DMS79 treated with DMSO at 0.1 percent for 48 hours (cell line): ENCODE results near the gene BCHE.

Source experiments
- DNase-seq: peaks from one replicate; lab custom pipeline; 2025; lab: John Stamatoyannopoulos, UW

BCHE gene

GRCh38 chr3:165837058-165837525 lies at the start of gene BCHE:
TSS of gene BCHE (minus strand) at chr3:165837423. CDS start at chr3:165831033, 6,390 bp downstream.
- DNase-seq, result no peak

DNA sequence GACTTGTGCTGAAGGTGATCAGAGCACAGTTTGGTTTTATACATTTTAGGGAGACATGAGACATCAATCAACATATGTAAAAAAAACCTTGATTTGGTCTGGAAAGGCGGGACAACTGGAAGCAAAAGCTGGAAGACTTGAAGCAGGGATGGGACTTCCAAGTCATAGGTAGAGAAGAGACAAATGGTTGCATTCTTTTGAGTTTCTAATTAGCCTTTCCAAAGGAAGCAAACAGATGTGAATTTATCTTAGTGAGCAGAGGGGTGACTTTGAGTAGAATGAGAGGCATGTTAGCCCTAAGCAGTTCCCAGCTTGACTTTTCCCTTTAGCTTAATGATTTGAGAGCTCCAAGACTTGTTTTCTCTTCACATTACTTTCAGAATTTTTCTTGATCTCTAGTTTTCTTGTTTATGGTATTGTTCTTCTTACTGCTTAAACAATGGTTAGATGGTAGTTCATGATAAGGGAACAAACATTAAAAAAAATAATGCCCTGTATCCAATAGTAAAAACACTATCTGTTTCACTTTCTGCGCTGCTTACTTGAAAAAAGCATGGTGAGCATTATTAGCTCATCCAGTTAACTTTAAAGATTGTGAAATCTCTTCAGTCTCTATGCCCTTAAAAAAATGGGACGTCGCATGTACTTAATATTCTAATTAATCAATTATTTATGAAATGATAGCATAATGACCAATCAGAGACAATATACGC lies 48.5 kb upstream of the BCHE start:
- DNase-seq, result no peak

DNA sequence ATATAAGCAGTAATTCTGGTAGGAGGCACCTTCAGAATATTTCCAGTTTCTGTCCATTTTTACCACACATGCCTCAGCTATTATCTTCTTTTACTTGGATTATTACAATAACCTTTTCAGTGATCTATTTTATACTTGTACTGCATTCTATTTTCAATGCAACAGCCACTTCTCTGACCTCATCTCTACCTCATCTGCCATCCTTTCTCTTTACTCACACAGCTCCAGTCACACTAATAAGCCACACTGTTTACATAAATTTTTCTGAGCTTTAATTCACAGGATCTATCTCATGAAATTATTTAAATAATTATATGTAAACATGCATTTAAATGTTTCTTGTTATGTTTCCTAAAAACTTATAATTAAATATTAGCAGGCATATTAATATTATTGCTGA lies 47.3 kb upstream of the BCHE start:
- no peak for DNase-seq

DNA sequence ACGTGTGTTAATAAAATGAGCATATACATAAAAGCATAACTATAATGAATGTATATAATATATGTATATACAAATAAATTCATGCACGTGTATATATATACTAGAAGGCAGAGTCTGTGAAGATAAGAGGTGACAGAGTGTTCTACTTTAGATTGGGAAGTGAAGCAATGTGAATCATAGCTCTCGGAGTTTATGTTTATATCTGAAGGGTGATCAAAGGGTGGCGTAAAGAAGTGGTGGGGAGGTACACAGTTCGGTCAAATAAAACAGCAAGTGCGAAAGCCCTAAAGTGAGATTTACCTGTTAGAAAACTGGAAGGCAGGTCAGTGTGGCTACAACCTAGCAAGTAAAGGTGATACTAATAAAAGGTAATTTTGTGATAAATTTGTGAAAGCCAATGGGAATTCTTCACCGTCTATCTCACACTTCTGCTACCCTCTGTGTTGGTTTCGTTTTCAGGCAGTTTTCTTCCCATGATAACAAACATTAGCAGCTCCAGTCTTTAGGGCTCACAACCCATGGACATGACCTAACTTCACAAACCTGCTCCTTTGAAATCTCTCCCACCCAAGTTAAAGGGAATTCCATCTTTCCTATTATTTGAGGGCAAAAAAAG lies 46.7 kb upstream of the BCHE start:
- DNase-seq, result no peak

GRCh38 chr3:165883117-165883516 lies 45.9 kb upstream of the BCHE start:
- DNase-seq, result no peak

DNA sequence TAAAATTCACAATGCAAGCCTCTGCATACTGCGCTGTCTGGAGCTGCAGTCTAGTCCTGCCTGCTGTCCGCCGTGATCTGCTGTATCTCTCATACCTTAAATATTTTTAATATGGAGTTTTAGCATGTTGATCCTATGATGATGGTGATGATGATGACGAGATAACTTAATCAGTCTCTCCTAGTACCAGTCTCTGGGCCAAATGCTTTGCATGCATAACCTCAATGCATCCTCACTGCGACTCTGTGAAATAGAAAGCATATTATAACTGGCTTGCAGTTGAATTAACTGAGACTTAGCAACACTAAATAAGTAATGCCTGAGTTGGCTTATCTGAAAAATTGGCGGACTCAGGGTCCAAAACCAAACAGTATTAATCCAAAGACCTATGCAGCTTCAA lies 38.4 kb upstream of the BCHE start:
- DNase-seq, result no peak

DNA sequence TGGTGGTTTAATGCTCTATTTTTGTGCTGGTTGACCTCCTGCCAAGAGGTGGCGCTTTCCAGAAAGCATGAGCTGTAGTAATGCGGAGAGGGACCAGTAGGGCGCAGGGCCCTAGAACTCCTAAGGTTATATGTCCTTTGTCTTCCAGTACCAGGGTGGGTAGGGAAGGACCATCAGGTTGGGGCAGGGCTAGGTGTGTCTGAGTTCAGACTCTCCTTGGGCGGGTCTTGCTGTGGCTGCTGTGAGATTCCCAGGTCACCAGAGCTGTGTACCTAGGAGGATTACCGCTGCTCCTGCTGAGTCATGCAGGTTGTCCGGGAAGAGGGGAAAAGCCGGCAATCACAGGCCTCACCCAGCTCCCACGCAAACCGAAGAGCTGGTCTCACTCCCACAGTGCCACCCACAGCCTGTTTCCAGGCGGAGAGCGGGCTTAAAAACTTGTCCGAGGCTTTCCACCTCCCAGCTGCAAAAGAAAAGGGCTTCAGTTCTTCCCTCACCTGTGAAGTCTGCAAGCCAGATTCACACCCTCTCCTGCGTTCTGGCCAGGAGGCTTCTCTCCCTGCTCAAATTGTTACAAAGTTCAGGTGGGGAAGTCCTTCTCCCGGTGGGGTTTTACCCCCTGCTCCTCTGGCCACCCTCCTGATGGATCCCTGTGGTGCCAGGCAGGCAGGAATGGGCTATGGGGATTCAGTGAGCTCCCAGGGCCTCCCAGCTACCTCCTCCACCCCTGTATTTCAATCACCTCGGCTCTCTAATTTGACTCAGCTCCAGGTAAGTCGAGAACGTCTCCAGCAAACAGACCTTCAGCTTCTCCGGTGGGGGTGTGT lies 37.7 kb upstream of the BCHE start:
- DNase-seq, result no peak

- no peak for DNase-seq
Observed at GRCh38 chr3:165868088-165868487, 30.9 kb upstream of the BCHE start.

DNA sequence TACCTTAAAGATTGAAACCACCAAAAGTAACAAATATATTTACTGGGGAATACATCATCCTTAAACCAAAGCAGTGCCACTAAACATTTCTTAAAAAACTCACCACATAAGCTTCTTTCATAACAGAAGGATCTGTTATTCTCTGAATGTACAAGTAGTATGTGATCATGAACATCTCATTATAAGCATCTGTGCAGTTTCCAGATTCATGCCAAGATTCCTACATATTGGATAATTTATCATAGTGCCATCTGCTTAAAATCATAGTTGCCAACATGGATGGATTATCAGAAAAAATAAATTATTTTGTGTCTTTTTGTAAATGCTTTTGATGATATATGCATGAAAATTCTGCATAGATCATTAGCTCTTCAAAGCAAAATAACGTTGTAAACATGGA lies 21.8 kb upstream of the BCHE start:
- no peak for DNase-seq

DNA sequence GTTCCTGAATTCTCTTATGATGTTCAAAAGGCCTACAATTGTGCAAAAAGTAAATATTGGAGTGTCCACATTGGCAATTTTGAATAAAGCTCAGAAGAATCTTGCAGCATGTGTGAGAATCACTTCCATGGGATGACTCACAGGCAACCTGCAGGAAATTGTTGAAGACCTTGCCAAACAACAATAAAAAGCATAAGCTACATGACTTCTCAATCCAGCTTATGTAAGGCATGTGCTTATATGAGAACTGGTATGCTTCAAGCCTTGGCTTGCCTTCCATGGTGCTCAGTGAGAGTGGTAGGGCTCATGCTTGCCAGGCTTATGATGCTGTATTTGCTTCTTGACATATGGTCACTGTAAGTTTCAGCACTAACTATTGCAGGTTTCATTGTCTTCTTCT lies 18.4 kb upstream of the BCHE start:
- no peak for DNase-seq

DNA sequence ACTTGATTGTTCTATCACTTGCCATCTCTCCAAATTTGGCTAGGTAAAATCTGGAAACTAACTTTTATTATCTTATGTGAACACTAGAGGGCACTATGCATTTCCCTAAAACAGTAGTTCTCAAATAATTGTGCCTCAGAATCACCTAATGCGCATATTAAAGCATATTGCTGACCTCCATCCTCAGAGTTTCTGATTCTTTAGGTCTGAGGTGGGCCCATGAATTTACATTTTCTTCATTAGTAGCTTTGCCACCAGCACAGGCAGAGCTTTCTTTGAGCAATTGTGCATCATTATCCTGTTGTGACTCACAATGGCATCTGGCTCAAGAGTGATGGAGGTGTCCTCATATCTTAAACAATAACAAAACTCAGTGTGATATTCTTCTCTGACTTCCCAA lies 17.5 kb upstream of the BCHE start:
- no peak for DNase-seq

- no peak for DNase-seq
Observed at GRCh38 chr3:165852711-165853110, 15.5 kb upstream of the BCHE start.

DNA sequence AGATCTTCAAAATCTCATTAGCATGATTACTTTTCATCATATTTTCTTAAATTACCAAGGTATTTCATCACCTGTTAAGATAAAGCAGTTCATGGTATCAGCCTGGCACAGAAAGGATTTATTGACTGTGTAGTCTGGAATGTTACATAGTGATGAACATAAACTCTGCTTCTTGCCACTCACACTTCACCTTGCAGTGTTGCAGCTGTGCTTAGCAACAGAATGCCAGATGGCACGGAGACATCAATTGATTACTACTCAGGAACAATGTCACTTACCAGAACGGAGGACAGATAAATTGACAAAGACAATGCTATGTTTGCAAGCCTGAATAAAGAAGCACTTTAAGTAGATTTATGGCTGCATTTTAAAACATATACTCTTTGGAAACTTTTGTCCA lies 15.0 kb upstream of the BCHE start:
- no peak for DNase-seq

DNA sequence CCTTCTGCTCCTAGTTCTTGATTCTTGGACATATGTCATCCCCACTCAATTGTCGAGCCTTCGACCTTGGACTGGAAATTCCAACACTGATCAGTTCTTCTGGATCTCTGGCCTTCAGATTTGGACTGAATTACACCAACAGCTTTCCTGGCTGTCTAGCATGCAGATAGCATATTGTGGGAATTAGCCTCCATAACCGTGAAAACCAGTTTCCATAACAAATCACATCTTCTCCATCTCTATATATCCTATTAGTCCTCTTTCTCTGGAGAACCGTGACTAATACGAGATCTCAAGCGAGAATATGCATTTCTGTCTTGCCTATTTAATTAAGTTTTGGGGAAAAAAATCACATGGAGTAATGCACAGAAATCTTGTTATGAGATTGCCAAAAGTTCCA lies 8.8 kb upstream of the BCHE start:
- no peak for DNase-seq

- DNase-seq, result no peak
Observed at GRCh38 chr3:165839296-165840076, 2.3 kb upstream of the BCHE start.

GRCh38 chr3:165837801-165838200 lies 578 bp upstream of the BCHE start:
- DNase-seq, result no peak

DNA sequence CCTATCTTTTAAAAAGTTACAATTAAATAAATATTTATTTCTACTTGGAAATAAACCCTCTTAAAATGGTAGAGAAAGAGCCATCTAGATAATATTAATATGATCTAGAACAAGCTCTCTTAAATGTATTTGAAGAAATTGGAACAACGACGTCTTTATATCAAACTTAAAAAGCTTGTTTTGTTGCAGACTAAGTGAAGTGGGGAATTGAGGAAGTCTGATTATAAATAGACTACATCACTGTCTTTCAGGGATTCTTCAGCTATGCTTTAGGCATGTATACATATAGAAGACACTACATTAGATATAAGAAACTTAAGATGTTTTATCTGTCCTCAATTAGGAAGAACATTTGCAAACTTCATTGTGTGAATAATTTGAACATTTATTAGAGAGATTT lies 1.8 kb downstream of the BCHE start:
- no peak for DNase-seq

DNA sequence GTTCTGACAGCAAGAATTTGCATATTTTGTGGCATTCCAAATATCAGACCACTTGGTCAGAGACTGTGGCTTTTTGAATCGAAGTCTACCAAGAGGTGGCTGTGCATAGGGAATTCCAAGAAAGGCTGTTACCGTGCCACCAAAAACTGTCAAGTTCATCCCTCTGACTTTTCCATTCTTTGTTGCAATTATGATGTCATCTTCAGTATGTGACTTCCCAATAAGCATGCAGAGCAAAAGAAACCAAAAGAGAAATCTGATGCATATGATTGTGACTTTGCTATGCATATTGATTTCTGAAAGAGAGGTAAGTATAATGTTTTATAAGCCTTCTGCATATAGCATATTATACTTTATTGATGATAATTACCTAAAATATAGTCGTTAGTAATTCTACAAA lies 6.5 kb downstream of the BCHE start:
- DNase-seq, result no peak

DNA sequence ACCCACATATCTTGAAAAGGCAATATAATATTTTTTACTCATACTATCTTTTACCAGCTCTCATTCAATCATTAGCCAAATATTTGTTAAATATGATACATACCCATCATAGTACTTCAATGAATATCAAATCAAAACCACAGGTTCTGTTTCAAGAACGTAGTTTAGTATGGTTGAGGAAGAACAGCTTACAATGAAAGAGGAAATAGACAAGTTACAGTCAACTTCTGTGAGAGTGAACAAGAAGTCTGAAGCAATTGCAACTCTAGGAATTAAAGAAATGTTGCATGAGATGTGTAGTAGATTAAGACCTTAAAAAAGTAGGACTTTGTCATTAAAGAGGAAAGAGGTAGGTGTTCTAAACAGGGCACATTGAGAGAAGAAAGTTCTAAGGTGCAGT lies 9.3 kb downstream of the BCHE start:
- DNase-seq, result no peak

- DNase-seq, result no peak
Observed at GRCh38 chr3:165827233-165827632, 10.0 kb downstream of the BCHE start.

DNA sequence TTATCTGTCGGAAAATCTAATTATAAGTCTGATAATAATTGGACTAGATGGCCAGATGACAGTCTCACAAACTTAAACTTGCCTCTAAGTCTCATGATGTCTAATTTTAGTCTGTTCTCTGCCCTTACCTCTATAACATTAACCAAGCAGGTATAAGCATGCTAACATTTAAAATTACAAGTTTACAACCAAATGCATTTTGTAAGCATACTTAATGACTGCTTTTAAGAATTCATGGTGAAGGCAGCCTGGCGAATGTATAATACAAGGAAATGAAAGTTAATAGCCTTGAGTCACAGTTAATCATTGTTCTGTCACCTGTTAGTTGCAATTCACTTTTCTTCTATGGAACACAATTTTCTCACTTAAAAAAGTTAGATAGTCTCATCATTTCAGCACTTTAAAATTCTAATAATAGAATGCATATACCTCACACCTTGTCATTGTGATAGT lies 16.5 kb downstream of the BCHE start:
- DNase-seq, result no peak

DNA sequence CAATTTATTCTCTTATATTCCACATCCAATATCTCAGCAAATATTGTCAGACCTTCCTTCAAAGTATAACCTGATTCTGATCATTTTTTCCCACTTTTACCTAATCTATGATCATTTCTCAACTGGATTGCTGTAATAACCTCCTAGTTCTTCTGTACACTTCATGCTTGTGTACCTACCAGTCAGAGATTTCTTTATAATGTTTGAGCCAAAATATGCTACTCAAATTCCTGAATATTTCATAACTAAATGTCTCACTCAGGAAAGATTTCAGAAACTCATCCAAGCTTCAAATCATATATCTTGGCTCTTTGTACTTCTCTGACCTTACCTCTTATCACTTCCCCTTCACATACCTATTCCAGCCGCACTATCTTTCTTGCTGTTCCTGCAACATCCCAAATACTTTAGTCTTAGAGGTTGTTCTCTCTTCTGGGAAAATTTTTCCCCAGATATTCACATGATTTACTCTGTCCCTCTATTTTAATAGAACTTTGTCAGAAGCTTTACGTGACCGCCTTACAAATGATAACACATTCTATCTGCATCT lies 20.0 kb downstream of the BCHE start:
- DNase-seq, result no peak
